IMR-90 (cell line): ENCODE measurements around the gene CAPN9. TPM values are rescaled to one million over a fixed set of nuclear protein-coding genes. Genes with fewer than 3 reads are reported as not detected.
A peak's percentile ranks its signal among the peaks of the same experiment; 100 is the strongest.

Experiments
- ATAC-seq: fragments of 200-7000 bp; cut with Tn5 transposase; 2 replicates; pipeline ENCODE4 v1.9.1; 2020; ENCODE audit warnings: low read depth, mild to moderate bottlenecking, moderate library complexity
- BruUV-seq: library from RNA; stranded (reverse); fragments of 400-500 nt; replicated peaks from 2 replicates; lab custom pipeline; 2021; lab: Mats Ljungman, UMichigan
- CTCF ChIA-PET: fragments of 300-600 bp; formaldehyde crosslinking; extraction: SDS; loops from one replicate; lab custom pipeline; 2021; ENCODE audit warnings: antibody characterized with exemption; lab: Yijun Ruan, JAX
- POLR2A ChIA-PET: fragments of 300-600 bp; sonication (Branson Sonifier 250); formaldehyde crosslinking; loops from one replicate; lab custom pipeline; 2022; ENCODE audit warnings: antibody characterized with exemption; ENCODE audit not compliant: unreplicated experiment; lab: Charles Lee
- DNase-seq: peaks from one replicate; pipeline ENCODE4 v3.0.0; 2013
- H2AFZ ChIP-seq: replicated peaks from 2 replicates; pipeline ENCODE3; 2013; ENCODE audit warnings: low read length, mild to moderate bottlenecking; ENCODE audit not compliant: poor library complexity
- H2AK5ac ChIP-seq: 2 replicates; pipeline ENCODE4 v1.6.1; 2013; ENCODE audit warnings: low read depth, low read length, inconsistent platforms
- H2AK9ac ChIP-seq: replicated peaks from 2 replicates; pipeline ENCODE3; 2013; ENCODE audit warnings: mild to moderate bottlenecking, low read depth, low read length, moderate library complexity; ENCODE audit not compliant: poor library complexity
- H2BK120ac ChIP-seq: 2 replicates; pipeline ENCODE4 v1.6.1; 2013; ENCODE audit warnings: low read depth, low read length, inconsistent platforms
- H2BK15ac ChIP-seq: 3 replicates; pipeline ENCODE4 v1.6.1; 2013; ENCODE audit warnings: low read depth, low read length, inconsistent platforms
- H2BK20ac ChIP-seq: 2 replicates; pipeline ENCODE4 v1.6.1; 2013; ENCODE audit warnings: low read depth, mild to moderate bottlenecking, inconsistent platforms, low read length, moderate library complexity
- H2BK5ac ChIP-seq: 2 replicates; pipeline ENCODE4 v1.6.1; 2013; ENCODE audit warnings: mild to moderate bottlenecking, low read depth, low read length, inconsistent platforms; ENCODE audit not compliant: poor library complexity, severe bottlenecking
- H3K14ac ChIP-seq: replicated peaks from 2 replicates; pipeline ENCODE4 v1.6.1; 2013; ENCODE audit warnings: low read depth, low read length, inconsistent platforms
- H3K18ac ChIP-seq: 2 replicates; pipeline ENCODE4 v1.6.1; 2013; ENCODE audit warnings: low read depth, low read length, control low read depth
- H3K23ac ChIP-seq: 2 replicates; pipeline ENCODE4 v1.6.1; 2013; ENCODE audit warnings: low read depth, low read length, inconsistent platforms
- H3K27ac ChIP-seq: 2 replicates; pipeline ENCODE4 v1.5.1; 2013; ENCODE audit warnings: mild to moderate bottlenecking, control low read depth, low read length; ENCODE audit not compliant: insufficient read depth
- H3K27me3 ChIP-seq: 2 replicates; pipeline ENCODE4 v1.6.1; 2013; ENCODE audit warnings: low read length; ENCODE audit not compliant: control insufficient read depth, insufficient read depth
- H3K36me3 ChIP-seq: 2 replicates; pipeline ENCODE4 v1.6.1; 2013; ENCODE audit warnings: low read length, mixed read lengths; ENCODE audit not compliant: control insufficient read depth, insufficient read depth
- H3K4ac ChIP-seq: 2 replicates; pipeline ENCODE4 v1.6.1; 2013; ENCODE audit warnings: low read depth, low read length, inconsistent platforms
- H3K4me1 ChIP-seq: 2 replicates; pipeline ENCODE4 v1.6.1; 2013; ENCODE audit warnings: low read length, mixed read lengths; ENCODE audit not compliant: control insufficient read depth, insufficient read depth
- H3K4me2 ChIP-seq: 2 replicates; pipeline ENCODE4 v1.6.1; 2013; ENCODE audit warnings: low read depth, mild to moderate bottlenecking, control low read depth, low read length, moderate library complexity
- H3K4me3 ChIP-seq: 2 replicates; pipeline ENCODE4 v1.5.1; 2013; ENCODE audit warnings: low read depth, mild to moderate bottlenecking, control low read depth, low read length, moderate library complexity; ENCODE audit not compliant: insufficient read depth
- H3K56ac ChIP-seq: 2 replicates; pipeline ENCODE4 v1.6.1; 2013; ENCODE audit warnings: low read length, inconsistent platforms; ENCODE audit not compliant: insufficient read depth; ENCODE audit errors: extremely low read depth
- H3K79me1 ChIP-seq, 2 experiments: 2 replicates each; pipeline ENCODE4 v1.6.1; 2013; ENCODE audit warnings: low read length in 2 of 2, inconsistent platforms in 1 of 2, low read depth in 1 of 2
- H3K9ac ChIP-seq: 2 replicates; pipeline ENCODE4 v1.6.1; 2013; ENCODE audit warnings: low read depth, low read length, control low read depth
- H3K9me1 ChIP-seq: 2 replicates; pipeline ENCODE4 v1.6.1; 2013; ENCODE audit warnings: low read length, inconsistent platforms; ENCODE audit not compliant: insufficient read depth
- H3K9me3 ChIP-seq: 2 replicates; pipeline ENCODE4 v1.6.1; 2013; ENCODE audit warnings: low read length; ENCODE audit not compliant: control insufficient read depth, insufficient read depth
- H4K20me1 ChIP-seq: 2 replicates; pipeline ENCODE4 v1.6.1; 2013; ENCODE audit warnings: low read length, inconsistent platforms; ENCODE audit not compliant: insufficient read depth
- H4K5ac ChIP-seq: 2 replicates; pipeline ENCODE4 v1.6.1; 2013; ENCODE audit warnings: mild to moderate bottlenecking, low read depth, low read length, control low read depth
- H4K8ac ChIP-seq, 2 experiments: 2 replicates each; pipeline ENCODE4 v1.6.1; 2013; ENCODE audit warnings: low read depth in 2 of 2, low read length in 2 of 2, control low read depth in 1 of 2, inconsistent platforms in 1 of 2
- H4K91ac ChIP-seq: 2 replicates; pipeline ENCODE4 v1.6.1; 2013; ENCODE audit warnings: low read depth, low read length, inconsistent platforms; ENCODE audit not compliant: insufficient read depth
- CEBPB ChIP-seq: IDR thresholded peaks from 2 replicates; pipeline ENCODE4 v1.6.1; 2012; ENCODE audit warnings: low read depth, low read length, improper control_type of control experiment
- MAZ ChIP-seq: IDR thresholded peaks from 2 replicates; pipeline ENCODE4 v1.6.1; 2012; ENCODE audit warnings: low read depth, mild to moderate bottlenecking, low read length, improper control_type of control experiment, moderate library complexity, borderline replicate concordance
- WGBS, 2 experiments: methylation state at CpG; one replicate each; pipeline versions ENCODE4 v1.1.5 to v1.1.7; 2013; ENCODE audit warnings: missing lambda C conversion rate in 2 of 2; ENCODE audit not compliant: insufficient read length in 1 of 2; ENCODE audit errors: extremely low coverage in 2 of 2; 5-methylcytosine and 5-hydroxymethylcytosine counted together
- dilution Hi-C: fragments of 300-500 bp; cut with HindIII; formaldehyde crosslinking; loops from one replicate; pipeline ENCODE4 v1.14.3; 2018; ENCODE audit warnings: low sequenced_read_pairs; ENCODE audit not compliant: unreplicated experiment
- in situ Hi-C: fragments of 300-500 bp; cut with MboI; formaldehyde crosslinking; loops from 3 replicates; pipeline ENCODE4 v1.14.3; 2019; ENCODE audit warnings: low sequenced_read_pairs, inconsistent platforms, mixed read lengths
- intact Hi-C: fragments of 100-400 bp; cut with micrococcal nuclease; formaldehyde crosslinking; loops from 2 replicates; pipeline ENCODE4 v1.10.0; 2022
- polyA plus RNA-seq, 3 experiments: library from polyadenylated mRNA; depleted of rRNA; stranded (reverse); fragments of >200 nt; gene quantifications; 2 replicates each; pipeline ENCODE4 v1.2.3, GENCODE V29; 2012; ENCODE audit warnings: low replicate concordance in 1 of 3
- total RNA-seq: library from RNA; depleted of rRNA; stranded (reverse); fragments of >200 nt; gene quantifications from 2 replicates; pipeline ENCODE4 v1.2.3, GENCODE V29; 2012

Gene CAPN9
- total and polyA plus RNA-seq, 2 of the 4 experiments (the other 2 are of a cell fraction): not detected

DNA sequence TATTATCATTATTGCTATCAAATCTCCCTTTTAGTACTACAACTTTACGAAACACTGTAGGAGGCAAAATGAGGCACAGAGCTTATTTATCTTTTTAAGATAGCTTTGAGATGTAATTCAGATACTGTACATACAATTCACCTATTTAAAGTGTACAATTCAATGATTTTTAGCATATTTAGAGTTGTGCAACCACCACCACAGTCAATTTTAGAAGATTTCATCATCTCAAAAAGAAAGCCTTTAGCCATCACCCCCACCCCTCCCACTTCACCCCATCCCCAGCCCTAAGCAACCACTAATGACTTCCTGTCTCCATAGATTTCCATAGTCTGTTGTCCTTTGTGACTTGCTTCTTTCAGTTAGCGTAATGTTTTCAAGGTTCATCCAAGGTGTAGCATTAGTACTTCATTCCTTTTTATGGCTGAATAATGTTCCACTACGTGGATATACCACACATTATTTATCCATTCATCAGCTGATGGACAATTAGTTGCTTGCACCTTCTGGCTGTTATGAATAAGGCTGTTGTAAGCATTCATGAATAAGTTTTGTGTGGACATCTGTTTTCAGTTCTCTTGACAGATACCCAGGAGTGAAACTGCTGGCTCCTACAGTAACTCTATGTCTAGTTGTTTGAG is 9.4 kb upstream of the CAPN9 start:
- no peaks in the 10 kb centered on the region for H3K4me1 ChIP-seq
- H4K8ac ChIP-seq: no peak overlapping the region
- no peak overlapping the region for H3K18ac ChIP-seq
- DNase-seq (no peak), ATAC-seq (no peak)
- whole genome bisulfite sequencing, 2 experiments: no CpG with 5 or more reads among the region's 3 CpGs
- no peak overlapping the region for H2AK9ac ChIP-seq
- H3K9me3 ChIP-seq: no peaks in the 10 kb centered on the region
- no peak overlapping the region for H3K4ac ChIP-seq
- H2AFZ ChIP-seq: no peak overlapping the region
- no peak for TF ChIP-seq MAZ
- TF ChIP-seq CEBPB: 0 out of 2 replicates have a peak, but pooled peaks have one; percentile 2
- no peak overlapping the region for H4K91ac ChIP-seq
- no peak overlapping the region for H3K14ac ChIP-seq
- H2BK15ac ChIP-seq: no peak overlapping the region
- no peaks in the 10 kb centered on the region for H3K36me3 ChIP-seq
- H3K9ac ChIP-seq: no peak overlapping the region
- H3K27me3 ChIP-seq: peaks cover 6% of the 10 kb centered on the region
- ChIA-PET CTCF (no interaction called here), POLR2A (no interaction called here)
- in situ Hi-C loops (no loop called here), dilution Hi-C loops (no loop called here), intact Hi-C loops (no loop called here)
- no peak overlapping the region for H3K56ac ChIP-seq
- H3K9me1 ChIP-seq: no peaks in the 10 kb centered on the region
- H2BK5ac ChIP-seq: no peak overlapping the region
- H2AK5ac ChIP-seq: no peak overlapping the region
- no TSS peak for BruUV-seq
- no peak overlapping the region for H3K27ac ChIP-seq
- no peaks in the 10 kb centered on the region for H3K79me1 ChIP-seq
- H3K4me2 ChIP-seq: no peak overlapping the region
- H4K5ac ChIP-seq: no peak overlapping the region
- no peaks in the 10 kb centered on the region for H4K20me1 ChIP-seq
- no peak overlapping the region for H2BK20ac ChIP-seq
- H3K4me3 ChIP-seq: no peak overlapping the region
- no peak overlapping the region for H2BK120ac ChIP-seq
- no peak overlapping the region for H3K23ac ChIP-seq
